GM12875 (cell line): Measurements from ENCODE around the gene SF3A2.
A peak's percentile ranks its signal among the peaks of the same experiment; 100 is the strongest.

ENCODE experiments used
- H3K4me3 ChIP-seq: one replicate; pipeline ENCODE4 v1.5.1; 2011; ENCODE audit warnings: low read depth, low read length, control low read depth
- CTCF ChIP-seq: IDR thresholded peaks from 2 replicates; pipeline ENCODE4 v1.5.1; 2011; ENCODE audit warnings: low read depth, mild to moderate bottlenecking, control low read depth, inconsistent platforms, low read length, moderate library complexity, borderline replicate concordance; ENCODE audit not compliant: insufficient read depth

Gene SF3A2

DNA sequence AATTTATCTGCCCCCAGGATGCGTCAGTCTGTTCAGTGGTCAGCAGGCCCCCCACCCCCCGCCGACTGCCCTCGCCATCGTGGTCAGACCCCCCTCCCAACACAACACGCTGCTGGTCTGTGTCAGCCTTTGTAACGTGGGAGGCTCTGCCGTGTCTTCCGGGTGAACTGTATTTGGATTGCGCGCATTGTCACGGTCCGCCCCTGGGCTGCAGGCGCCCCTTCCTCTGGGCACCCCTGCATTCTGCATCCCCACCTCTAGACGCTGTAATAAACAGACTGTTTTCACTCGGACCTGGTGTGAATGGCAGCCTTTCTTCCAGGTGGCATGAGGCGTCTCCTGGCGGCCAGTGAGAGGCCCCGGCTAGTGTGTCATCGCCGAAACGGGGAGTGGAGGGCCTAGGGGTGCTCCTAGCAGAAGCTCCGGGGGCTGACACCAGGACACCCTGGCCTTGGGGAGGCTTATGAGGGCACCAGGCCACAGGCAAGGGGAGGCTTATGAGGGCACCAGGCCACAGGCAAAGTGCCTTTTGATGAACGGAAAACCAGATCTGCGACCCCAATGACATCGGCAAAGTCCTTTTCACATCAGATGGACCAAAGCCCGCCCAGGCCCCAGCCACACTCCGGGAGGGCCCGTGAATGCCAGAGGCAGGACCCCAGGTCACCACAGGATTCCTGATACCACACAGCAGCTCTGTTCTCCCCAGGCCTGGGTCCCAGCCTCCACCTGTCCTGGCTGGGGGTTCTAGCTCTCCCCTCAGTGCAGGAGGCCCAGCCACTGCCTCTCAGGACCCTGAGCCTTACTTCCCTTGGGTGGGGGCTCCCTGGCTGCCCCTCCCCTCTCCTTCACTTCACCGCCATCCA lies 4.1 kb upstream of the SF3A2 start:
- TF ChIP-seq CTCF: no peak
- no peak overlapping the region for H3K4me3 ChIP-seq

DNA sequence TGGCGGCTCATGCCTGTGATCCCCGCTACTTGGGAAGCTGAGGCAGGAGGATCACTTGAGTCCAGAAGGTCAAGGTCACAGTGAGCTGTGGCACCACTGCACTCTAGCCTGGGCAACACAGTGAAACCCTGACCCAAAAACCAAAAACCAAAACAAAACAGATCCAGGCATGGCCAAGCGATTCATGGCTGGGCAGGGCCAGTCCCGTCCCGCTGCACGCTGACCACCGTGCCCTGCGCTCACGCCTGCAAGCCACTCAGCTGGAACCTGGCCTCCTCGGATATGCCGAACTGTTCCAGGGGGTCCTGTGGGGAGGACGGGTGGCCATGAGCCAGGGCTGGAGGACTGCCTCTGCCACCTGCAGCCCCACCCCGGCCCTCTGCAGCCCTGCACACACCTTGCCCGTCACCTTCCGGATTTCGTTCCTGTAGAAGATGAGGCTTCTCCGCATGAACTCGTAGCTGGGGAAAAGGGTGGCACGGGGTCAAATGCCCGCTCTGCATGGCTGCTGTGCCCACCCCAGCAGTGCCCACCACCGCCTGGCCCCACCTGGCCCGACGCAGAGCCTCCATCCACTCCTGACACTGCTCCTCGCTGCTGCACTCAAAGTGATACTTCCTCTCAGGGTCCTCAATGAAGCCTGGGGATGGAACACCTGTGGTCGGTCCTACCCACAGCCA lies 2.9 kb upstream of the SF3A2 start:
- no peak overlapping the region for H3K4me3 ChIP-seq
- no peak for TF ChIP-seq CTCF

- TF ChIP-seq CTCF: no peak
These were observed 1.6 kb upstream of the SF3A2 start for GRCh38 chr19:2234996-2235380.

DNA sequence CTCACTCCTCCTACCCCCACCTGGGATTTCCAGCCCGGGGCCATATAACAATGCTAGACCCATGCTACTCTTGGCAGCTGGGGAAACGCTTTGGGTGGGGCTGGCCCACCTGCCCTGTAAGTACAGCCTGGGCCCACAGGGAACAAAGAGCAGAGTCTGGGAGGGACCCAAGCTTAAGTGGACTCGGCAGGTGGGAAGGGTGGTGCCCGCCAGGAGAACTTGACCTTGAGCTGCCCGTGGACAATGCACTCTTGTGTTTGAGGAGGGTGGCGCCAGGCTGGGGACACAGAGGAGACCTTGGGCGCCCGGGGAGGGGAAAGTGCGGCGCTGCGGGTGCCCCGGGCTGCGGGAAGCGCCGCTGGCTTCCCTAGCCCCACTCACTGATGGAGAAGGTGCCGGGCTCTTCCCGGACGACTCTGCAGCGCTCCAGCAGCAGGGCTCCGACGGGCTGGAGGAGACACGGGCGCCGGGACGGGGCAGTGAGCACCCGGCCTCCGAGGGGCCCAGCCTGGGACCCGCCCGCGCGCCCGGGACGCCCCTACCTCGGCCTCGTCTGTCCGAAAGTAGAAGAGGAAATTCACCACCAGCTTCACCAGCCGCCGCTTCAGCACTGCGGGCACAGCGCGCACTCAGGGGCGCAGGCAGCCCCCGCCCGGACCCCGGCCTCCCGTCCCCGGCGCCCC lies 1.1 kb upstream of the SF3A2 start:
- no peak for TF ChIP-seq CTCF
- peak overlapping the region; percentile 81 for H3K4me3 ChIP-seq

More at GRCh38 chr19:2234996-2235380, 1.6 kb upstream of the SF3A2 start:
- H3K4me3 ChIP-seq: peak overlapping the region; percentile 81

DNA sequence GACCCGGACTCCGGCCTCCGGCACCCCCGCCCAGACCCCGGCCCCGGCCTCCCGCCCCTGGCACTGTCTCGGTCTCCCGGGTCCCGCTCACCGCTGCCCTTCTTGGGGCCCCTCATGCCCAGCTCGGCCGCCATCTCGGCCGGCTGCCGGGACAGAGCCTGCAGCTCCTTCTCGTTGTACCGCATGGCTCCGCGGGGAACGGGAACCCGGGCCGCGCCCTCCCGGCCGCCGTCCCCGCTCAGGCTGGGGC lies 635 bp upstream of the SF3A2 start:
- TF ChIP-seq CTCF: no peak
- H3K4me3 ChIP-seq: peak overlapping the region; percentile 81

DNA sequence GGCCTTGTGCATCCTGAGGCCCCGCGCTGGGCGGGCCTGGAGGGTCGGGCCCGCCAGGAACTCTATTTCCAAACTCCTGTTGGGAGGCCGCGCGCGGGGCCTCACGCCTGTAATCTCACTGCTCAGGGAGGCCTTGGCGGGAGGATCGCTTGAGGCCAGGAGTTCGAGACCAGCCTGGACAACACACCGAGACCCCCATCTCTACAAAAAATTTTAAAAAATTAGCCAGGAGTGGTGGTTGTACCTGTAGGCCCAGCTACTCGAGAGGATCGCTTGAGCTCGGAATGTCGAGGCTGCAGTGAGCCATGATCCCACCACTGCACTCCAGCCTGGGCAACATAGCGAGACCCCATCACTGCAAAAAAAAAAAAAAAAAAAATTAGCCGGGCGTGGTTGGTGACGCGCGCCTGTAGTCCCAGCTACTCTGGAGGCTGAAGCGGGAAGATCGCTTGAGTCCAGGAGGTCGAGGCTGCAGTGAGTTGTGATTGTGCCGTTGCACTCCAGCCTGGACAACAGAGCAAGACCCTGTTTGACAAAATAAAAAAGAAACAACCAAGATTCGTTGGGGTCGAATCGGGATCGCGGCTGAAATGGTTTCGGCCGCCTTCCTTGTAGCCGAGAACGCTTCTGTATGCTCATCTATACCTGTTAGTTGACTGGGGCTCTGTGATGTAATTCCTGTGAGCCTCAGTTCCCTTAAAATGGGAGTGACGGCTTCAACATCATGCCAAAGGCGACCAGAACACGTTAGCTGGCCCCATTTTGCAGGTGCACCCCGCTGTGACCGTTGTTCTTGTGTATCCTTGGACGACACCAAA lies 636 bp downstream of the SF3A2 start:
- TF ChIP-seq CTCF: no peak

More for the DNA sequence above, 636 bp downstream of the SF3A2 start:
- peak overlapping the region; percentile 81 for H3K4me3 ChIP-seq
